HepG2 (cell line): ENCODE data around the gene STRADA. TPM values are rescaled to one million over a fixed set of nuclear protein-coding genes. Genes with fewer than 3 reads are reported as not detected.

Experiments
- AFF4 ChIP-seq: sonication (generic); formaldehyde crosslinking; IDR thresholded peaks from 2 replicates; pipeline ENCODE4 v1.4.0; 2020; ENCODE audit warnings: missing genetic modification reagents
- BCLAF1 ChIP-seq: fragments of 450-650 bp; IDR thresholded peaks from 2 replicates; pipeline ENCODE4 v1.6.1; 2017; ENCODE audit warnings: mild to moderate bottlenecking
- FIP1L1 ChIP-seq: fragments of 200-400 bp; formaldehyde crosslinking; IDR thresholded peaks from 2 replicates; pipeline ENCODE4 v1.6.1; 2018; ENCODE audit warnings: low read depth, mild to moderate bottlenecking, low read length, moderate library complexity, borderline replicate concordance; ENCODE audit not compliant: insufficient read depth
- GABPB1 ChIP-seq: IDR thresholded peaks from 2 replicates; pipeline ENCODE4 v1.6.1; 2016; ENCODE audit warnings: mild to moderate bottlenecking, missing genetic modification reagents, moderate library complexity, missing compliant biosample characterization
- HDAC6 ChIP-seq: fragments of 200-600 bp; sonication (generic); IDR thresholded peaks from 2 replicates; pipeline ENCODE4 v1.7.0; 2017; ENCODE audit warnings: mild to moderate bottlenecking, antibody characterized with exemption, low read length, low read depth
- ISL2 ChIP-seq: sonication (generic); formaldehyde crosslinking; IDR thresholded peaks from 2 replicates; pipeline ENCODE4 v1.5.0; 2020; ENCODE audit warnings: missing genetic modification reagents
- KDM2A ChIP-seq: sonication (generic); formaldehyde crosslinking; IDR thresholded peaks from 2 replicates; pipeline ENCODE4 v1.4.0; 2020; ENCODE audit warnings: low read depth, missing genetic modification reagents, borderline replicate concordance
- KLF11 ChIP-seq: IDR thresholded peaks from 2 replicates; pipeline ENCODE4 v1.6.1; 2016; ENCODE audit warnings: missing compliant biosample characterization
- PHF8 ChIP-seq: sonication (generic); formaldehyde crosslinking; IDR thresholded peaks from 2 replicates; pipeline ENCODE4 v1.5.0; 2020; ENCODE audit warnings: missing genetic modification reagents
- SKI ChIP-seq: fragments of 450-650 bp; IDR thresholded peaks from one replicate; pipeline ENCODE4 v1.6.1; 2018; ENCODE audit warnings: mild to moderate bottlenecking; ENCODE audit not compliant: partially characterized antibody
- ZFP1 ChIP-seq: IDR thresholded peaks from 2 replicates; pipeline ENCODE4 v1.6.1; 2016
- ZFP82 ChIP-seq: sonication (generic); formaldehyde crosslinking; IDR thresholded peaks from 2 replicates; pipeline ENCODE4 v1.5.1; 2020; ENCODE audit warnings: mild to moderate bottlenecking, missing genetic modification reagents, borderline replicate concordance
- ZNF329 ChIP-seq: sonication (generic); formaldehyde crosslinking; IDR thresholded peaks from 2 replicates; pipeline ENCODE4 v1.9.0; 2021; ENCODE audit warnings: low read depth, mild to moderate bottlenecking, missing genetic modification reagents
- ZNF546 ChIP-seq: sonication (generic); formaldehyde crosslinking; conservative IDR thresholded peaks from 2 replicates; pipeline ENCODE4 v1.8.1; 2023; ENCODE audit warnings: mild to moderate bottlenecking, missing genetic modification reagents
- ZNF646 ChIP-seq: sonication (generic); formaldehyde crosslinking; IDR thresholded peaks from 2 replicates; pipeline ENCODE4 v1.9.0; 2021; ENCODE audit warnings: mild to moderate bottlenecking, missing genetic modification reagents
- ZNF878 ChIP-seq: sonication (generic); formaldehyde crosslinking; IDR thresholded peaks from 2 replicates; pipeline ENCODE4 v1.8.1; 2023; ENCODE audit warnings: mild to moderate bottlenecking, missing genetic modification reagents, moderate library complexity
- polyA plus RNA-seq, 8 experiments: library from polyadenylated mRNA; depleted of rRNA in 3 of 8; stranded (reverse) in 7 of 8; unstranded in 1 of 8; fragments of >200 nt; fragmentation: Illumina TruSeq in 4 of 8; extraction: Trizol in 4 of 8; gene quantifications; 2 replicates each; pipeline versions ENCODE4 v1.2.1 to v1.2.3, GENCODE V29; 2011 to 2016; ENCODE audit warnings: low read depth in 4 of 8, missing spikeins in 1 of 8, mixed read lengths in 1 of 8; ENCODE audit not compliant: insufficient read depth in 1 of 8
- total RNA-seq, 5 experiments: library from RNA; depleted of rRNA; stranded (reverse); fragments of >200 nt; fragmentation: Illumina TruSeq; extraction: Trizol; gene quantifications; 2 replicates each; pipeline ENCODE4 v1.2.3, GENCODE V29; 2016; ENCODE audit warnings: low read depth in 1 of 5

Gene STRADA
- total and polyA plus RNA-seq, 2 of the 13 experiments (the other 11 are each of a cell fraction or from before 2014, with no cell fraction given): 17.6 to 17.9 TPM

GRCh38 chr17:63773272-63774140, 31.9 kb upstream of the STRADA start, which contains the start of gene CCDC47 (continued):
- TF ChIP-seq AFF4 (no peak), ISL2 (CRISPR knock-in tag) (peak; percentile 71), BCLAF1 (no peak), ZFP82 (CRISPR knock-in tag) (peak; percentile 98), KLF11 (CRISPR knock-in tag) (no peak), ZNF329 (CRISPR knock-in tag) (peak; percentile 61; the same call in 1 of the 2 replicates), GABPB1 (CRISPR knock-in tag) (peak; percentile 98), SKI (peak; percentile 67), ZNF878 (CRISPR knock-in tag) (peak; percentile 61), ZNF546 (CRISPR knock-in tag) (peak; percentile 29; the same call in 1 of the 2 replicates), HDAC6 (no peak), ZFP1 (CRISPR knock-in tag) (0 out of 2 replicates have a peak, but pooled peaks have one; percentile 51), ZNF646 (no peak), KDM2A (CRISPR knock-in tag) (peak; percentile 92), FIP1L1 (no peak), PHF8 (CRISPR knock-in tag) (peak; percentile 99)
